ENCODE results near the gene RELN.

DNA sequence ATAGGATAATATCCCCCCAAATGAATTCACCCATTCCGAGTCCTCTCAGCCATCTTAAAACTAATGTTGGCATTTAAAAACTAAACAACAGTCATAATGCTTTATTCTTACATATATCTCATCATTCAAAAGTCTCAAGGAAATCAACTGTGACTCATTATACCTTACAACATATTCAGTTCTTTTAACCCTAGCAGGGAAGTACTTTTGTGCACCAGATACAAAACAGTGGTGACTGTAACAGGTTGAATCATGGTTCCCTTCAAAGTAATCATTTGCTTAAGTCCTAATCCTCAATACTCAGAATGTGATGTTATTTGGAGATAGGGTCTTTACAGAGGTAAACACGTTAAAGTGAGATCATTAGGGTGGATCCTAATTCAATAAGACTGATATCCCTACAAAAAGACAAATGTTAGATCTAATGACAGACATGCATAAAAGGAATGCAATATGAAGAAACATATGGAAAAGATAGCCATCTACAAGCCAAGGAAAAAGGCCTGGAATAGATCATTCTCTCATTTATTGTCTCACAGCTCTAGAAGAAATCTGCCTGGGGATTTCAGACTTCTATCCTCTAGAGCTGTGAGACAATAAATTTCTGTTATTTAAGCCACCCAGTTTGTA is 42.3 kb downstream of the RELN start:
- TF ChIP-seq, protein P1, sequence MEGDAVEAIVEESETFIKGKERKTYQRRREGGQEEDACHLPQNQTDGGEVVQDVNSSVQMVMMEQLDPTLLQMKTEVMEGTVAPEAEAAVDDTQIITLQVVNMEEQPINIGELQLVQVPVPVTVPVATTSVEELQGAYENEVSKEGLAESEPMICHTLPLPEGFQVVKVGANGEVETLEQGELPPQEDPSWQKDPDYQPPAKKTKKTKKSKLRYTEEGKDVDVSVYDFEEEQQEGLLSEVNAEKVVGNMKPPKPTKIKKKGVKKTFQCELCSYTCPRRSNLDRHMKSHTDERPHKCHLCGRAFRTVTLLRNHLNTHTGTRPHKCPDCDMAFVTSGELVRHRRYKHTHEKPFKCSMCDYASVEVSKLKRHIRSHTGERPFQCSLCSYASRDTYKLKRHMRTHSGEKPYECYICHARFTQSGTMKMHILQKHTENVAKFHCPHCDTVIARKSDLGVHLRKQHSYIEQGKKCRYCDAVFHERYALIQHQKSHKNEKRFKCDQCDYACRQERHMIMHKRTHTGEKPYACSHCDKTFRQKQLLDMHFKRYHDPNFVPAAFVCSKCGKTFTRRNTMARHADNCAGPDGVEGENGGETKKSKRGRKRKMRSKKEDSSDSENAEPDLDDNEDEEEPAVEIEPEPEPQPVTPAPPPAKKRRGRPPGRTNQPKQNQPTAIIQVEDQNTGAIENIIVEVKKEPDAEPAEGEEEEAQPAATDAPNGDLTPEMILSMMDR (IDR thresholded peaks at IDR 0.05; ENCODE audit: poor library complexity) = no peak
- no peak for TF ChIP-seq EZH2 (IDR thresholded peaks at IDR 0.05; ENCODE audit: borderline replicate concordance)

Data from hepatocyte (in vitro differentiated cells).